Pons (tissue), 1 donor: ENCODE measurements around the gene ZNF200.
"Not testable (repeated sequence)": the region's sequence is repeated elsewhere in the genome, so short reads cannot be mapped to it uniquely, and the experiment has no call there.

Source experiments
- DNase-seq: peaks from one replicate; pipeline ENCODE4 v3.0.0-alpha.2; 2016; ENCODE audit warnings: low spot score

Gene ZNF200, protein sequence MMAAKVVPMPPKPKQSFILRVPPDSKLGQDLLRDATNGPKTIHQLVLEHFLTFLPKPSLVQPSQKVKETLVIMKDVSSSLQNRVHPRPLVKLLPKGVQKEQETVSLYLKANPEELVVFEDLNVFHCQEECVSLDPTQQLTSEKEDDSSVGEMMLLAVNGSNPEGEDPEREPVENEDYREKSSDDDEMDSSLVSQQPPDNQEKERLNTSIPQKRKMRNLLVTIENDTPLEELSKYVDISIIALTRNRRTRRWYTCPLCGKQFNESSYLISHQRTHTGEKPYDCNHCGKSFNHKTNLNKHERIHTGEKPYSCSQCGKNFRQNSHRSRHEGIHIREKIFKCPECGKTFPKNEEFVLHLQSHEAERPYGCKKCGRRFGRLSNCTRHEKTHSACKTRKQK

DNA sequence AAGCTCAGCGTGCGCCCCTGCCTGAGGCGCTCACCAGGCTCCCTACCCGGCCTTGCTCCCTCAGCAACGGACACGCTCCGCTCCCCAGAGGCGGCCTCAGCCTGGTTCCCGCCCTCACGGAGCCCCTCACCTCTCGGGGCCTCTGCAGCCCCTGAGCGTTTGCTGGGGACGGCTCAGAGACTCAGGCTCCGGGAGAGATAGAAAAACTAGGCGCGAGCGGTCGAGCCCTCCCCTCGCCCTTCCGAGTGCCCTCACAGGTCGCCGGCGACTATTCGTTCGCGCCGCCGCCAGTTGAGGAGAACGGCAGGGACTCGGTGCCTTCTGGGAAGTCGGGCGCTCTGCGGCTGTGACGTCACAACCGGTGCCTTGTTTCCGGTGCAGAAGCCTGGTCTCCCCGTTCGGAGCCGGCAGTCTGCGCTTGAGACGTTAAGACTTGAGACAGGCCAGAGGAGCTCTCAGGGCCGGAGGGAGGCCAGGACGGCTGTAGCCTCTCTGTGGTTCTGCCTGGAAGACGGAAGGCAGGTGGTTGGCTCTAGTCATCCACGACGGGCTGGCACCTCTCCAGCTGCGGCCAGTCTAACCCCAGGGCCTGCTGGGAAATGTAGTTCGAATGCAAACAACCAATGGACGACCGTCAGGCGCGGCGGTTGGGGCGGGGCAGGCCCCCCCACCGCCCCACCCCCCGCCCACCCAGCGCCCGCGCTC, at the start of gene ZNF200:
ZNF200 (minus strand) TSS at position 302 of the 705 bp plus-strand sequence. CDS start 1,403 bp downstream, outside the sequence.
- peak; percentile 93 for DNase-seq

- DNase-seq: no peak
Observed at GRCh38 chr16:3283543-3284447, 48.8 kb upstream of the ZNF200 start.

DNA sequence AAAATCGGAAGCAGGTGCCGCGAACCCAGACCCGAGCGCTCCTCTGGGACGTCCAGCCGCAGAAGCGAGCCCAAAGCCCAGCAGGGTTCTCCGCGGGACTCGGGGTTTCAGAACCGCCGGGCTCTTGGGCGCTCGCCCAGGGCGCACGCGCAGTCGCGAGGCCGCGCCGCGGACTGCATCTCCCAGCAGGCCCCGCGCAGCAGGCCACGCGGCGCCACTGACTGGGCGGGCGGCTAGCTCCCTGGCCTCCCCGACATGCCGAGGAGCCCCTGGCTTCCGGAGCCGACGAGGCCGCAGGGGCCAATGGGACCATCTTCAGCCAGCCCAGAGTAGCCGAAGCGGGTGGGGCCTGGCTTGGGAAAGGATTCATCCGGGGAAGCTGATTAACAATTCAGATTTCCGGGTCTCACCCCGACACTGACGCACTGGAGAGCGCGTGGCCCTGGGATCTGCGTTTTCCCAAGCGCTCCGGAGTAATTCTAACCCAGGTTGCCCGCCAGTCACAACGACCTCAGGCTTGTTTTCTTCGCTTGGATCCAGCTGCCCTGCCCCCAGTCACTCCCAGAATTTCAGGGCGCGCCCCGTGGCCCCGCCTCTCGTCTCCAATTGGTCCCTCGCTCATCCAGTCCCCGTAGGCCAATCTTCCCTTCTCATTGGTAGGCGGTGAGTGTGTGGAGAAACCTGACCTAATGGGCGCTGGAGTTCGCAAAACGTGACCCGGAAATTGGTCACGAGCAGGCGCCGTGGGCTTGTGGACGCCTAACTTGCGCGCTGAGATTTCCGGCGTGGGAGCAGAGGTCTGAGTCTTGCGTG, 48.0 kb upstream of the ZNF200 start, which contains the start of gene ZNF263:
ZNF263 (plus strand) TSS at position 762 of the 813 bp plus-strand sequence. CDS start 328 bp downstream, outside the sequence.
- peak; percentile 99 for DNase-seq

GRCh38 chr16:3282103-3282729, 47.3 kb upstream of the ZNF200 start:
- DNase-seq: no peak

GRCh38 chr16:3281222-3281820, 46.4 kb upstream of the ZNF200 start:
- no peak for DNase-seq

GRCh38 chr16:3276679-3277078, 41.7 kb upstream of the ZNF200 start:
- no peak for DNase-seq

GRCh38 chr16:3274947-3275346, 40.0 kb upstream of the ZNF200 start:
- no peak for DNase-seq

DNA sequence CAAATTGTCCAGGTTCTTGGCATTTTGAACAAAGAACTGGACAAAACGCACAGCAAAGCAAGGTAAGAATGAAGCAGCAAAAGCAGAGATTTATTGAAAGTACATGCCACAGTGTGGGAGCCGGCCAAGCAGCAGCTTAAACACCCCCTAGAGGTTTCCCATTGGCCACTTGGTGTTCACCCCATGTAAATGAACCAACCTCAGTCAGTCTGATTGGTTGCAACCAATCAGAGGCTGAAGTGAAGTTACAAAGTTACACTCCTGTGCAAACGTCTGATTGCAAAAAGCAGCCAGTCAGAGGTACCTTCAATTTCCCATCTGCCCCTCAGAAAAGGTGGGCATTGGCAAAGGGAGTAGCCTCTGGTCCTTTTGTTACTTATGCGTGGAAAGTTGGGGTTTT, 39.5 kb upstream of the ZNF200 start:
- DNase-seq: no peak

DNA sequence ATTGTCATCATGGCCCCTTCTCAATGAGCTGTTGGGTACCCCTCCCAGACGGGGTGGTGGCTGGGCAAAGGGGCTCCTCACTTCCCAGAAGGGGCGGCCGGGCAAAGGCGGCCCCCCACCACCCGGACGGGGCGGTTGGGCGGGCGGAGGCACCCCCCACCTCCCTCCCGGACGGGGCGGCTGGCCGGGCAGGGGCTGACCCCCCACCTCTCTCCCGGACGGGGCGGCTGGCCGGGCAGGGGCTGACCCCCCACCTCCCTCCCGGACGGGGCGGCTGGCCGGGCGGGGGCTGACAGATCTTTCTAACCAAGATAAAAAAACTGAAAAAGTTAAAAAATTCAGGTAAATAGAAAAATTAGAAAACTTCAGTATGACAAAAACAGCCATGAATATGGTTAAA, 36.3 kb upstream of the ZNF200 start:
- DNase-seq: not testable (repeated sequence)

- not testable (repeated sequence) for DNase-seq
Observed at GRCh38 chr16:3270718-3271117, 35.8 kb upstream of the ZNF200 start.

DNA sequence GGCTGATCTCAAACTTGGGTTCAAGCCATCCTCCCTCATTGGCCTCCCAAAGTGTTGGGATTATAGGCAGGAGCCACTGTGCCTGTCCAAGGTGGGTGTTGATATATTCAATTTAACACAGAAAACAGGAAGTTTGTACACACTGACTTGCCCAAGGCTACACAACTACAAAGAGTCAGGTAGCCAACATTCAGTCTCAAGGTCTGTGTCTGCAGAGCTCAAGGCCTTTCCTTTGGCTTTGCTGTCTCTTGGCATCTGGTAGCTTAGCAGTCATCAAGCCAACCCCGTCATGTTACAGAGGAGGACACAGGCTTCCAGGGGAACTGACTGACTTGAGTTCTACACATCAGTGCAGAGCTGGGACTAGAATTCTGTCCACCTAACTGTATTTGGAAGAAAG, 33.3 kb upstream of the ZNF200 start:
- no peak for DNase-seq

DNA sequence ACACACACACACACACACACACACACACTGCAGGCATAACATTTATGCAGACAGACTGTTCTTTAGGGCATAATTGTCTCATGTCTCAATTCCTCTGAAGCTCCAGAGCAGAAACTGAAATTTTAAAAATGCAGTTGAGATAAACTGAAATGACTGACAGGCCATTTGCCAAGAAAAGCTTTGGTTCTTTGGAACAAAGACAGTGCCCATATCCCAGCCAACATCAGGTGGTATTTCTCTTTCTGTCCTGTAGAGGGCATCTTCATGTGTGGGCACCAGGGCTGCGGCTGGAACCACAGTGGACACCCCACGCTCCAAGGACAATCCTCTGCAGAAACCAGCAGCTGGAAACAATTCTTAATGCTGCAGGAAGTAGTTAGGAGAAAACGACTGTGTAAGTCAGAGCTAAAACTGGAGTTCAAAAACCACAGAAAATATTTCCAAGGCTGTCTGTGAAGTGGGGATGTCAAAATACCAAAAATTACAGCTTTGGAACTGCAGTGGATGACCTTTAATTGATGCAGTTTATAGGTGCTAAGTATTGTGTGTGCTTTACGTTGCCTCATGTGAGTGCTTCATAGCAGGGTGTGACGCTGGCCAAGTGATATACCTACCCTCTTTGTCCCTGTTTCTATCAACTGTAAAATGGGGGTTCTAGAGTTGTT, 32.0 kb upstream of the ZNF200 start:
- peak; percentile 30 for DNase-seq

DNA sequence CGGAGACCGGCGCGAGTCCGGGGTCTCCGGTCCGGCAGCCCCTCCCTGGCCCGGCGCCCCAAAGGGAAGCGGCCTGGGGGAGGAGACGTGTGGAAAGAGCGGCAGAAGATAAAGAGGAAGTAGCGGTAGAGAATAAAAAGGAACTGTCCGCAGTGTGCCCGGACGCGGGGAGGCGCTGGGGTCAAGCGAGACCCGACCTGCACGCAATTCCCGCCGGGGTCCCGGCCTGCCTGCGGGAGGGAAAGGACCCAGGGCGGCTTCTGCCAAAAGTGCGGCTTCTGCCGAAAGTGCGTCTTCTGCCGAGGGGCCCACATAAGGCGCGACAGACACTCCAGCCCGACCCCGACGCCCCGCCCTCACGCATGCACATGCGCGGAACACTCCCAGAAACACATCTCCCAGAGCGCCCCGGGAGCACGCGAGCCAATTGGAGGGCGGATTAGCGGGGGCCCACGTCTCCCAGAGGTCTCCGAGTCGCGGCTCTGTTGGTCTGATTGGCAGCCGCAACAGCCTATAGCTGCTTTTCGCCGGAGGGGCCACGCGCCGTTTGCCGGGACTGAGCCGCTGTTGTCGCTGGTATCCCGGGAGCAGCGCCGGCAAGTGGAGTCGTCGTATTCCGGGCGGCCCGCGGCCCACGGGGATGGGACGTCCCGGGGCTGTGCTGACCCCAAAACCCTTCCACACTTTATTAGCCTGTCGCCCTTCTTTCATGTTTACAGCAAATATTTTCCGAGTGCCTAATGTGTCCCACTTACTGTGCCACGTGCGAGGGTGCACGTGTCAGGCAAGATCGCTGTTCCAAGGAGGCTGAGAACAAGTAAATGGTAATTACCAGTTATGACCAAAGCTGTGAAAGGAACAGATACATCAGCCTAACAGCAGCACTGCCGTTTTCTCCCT, 29.4 kb upstream of the ZNF200 start:
- DNase-seq: peak; percentile 96

DNA sequence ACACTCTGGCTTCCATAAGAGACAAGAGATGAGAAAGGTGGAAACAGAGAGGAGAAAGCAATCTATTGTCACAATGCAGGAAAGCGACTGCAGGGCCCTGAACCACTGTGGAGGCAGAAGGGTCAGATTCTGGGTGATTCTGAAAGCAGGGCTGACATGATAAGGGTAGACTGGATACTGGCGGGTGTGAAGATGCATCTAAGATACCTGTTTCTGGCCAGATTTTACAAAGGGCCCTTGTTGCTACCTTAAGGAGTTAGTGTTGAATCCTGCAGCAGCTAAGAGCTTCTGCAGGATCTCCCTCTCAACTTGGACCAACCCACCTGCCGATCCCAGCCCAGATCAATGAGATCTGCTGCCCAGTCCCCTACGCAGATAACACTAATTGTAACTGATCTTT, 27.6 kb upstream of the ZNF200 start:
- no peak for DNase-seq

GRCh38 chr16:3259836-3260235, 24.9 kb upstream of the ZNF200 start:
- no peak for DNase-seq

DNA sequence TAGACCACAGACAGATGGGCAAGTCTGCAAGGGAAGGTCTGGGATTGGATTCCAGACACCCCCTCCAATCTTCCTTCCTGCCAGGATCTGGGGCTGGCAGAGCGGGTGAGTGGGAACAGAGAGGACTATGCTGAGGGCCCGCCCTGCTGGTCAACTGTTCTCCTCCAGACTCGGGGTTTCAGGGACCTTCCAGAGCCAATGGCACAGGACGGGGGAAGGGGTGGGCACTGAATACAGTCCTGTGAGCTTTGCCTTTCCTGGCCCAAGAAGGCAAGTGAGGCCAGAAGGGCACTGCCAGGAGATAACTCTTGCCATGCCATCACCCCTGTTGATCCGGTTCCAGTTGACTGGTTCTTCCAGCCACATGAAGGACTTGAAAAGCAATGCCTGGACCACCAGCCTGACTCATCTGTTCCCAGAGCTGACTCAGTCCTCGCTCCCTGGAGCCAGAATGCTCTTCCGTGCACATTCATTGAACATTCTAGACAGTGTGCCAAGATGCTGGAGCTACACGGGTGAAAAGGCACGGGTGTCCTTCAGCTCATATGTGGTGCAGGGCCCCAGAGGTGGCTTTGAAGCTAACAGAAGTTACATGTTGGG, 22.0 kb upstream of the ZNF200 start:
- DNase-seq: no peak

DNA sequence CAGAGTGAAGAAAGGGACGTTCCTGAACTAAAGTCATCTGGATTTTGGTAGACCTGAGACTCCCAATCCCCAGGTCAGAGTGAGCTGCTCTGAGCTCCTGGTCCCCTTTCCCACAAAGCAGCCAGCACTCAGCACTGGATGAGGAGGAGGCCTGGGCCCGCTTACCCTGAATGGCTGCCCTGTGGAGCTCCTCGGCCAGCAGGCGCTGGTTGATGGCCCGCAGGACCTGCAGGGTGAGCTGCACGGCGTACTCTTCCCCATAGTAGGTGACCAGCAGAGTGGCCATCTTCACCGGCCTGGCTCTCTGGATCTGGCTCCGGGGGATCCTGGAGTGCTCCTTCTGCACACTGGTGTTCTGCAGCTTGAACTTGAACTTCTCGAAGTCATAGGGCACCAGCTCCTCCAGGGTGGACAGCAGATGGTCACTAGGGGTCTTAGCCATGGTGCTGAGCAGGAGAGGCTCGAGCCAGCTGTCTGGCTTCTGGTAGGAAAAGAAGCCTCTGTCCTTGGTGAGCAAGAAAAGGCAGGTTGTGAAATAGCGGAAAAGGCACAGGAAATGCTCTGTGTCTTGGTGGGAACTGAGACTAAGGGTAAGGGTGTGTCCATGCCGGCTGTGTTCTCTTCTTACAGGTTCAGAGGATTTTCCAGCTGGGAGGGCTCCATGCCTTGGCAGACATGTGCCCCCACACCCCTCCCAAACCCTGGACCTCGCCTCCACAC, 21.3 kb upstream of the ZNF200 start, which contains the start of gene MEFV:
MEFV (minus strand) TSS at position 488 of the 720 bp plus-strand sequence; CDS start at position 442, 46 bp downstream.
- DNase-seq: peak; percentile 35
